GM12878 (cell line): ENCODE measurements around the gene FLT1. TPM values are rescaled to one million over a fixed set of nuclear protein-coding genes. Genes with fewer than 3 reads are reported as not detected.

Experiments
- ATAC-seq: fragments of 200-7000 bp; cut with Tn5 transposase; 3 replicates; pipeline ENCODE4 v1.9.1; 2020; ENCODE audit warnings: mild to moderate bottlenecking, moderate library complexity
- BruUV-seq: library from RNA; stranded (reverse); fragments of 400-500 nt; replicated peaks from 2 replicates; lab custom pipeline; 2021; lab: Mats Ljungman, UMichigan
- CTCF ChIA-PET: fragments of 300-600 bp; sonication (Branson Sonifier 250); formaldehyde crosslinking; extraction: SDS; loops from one replicate; lab custom pipeline; 2021; ENCODE audit warnings: inconsistent platforms; lab: Yijun Ruan, JAX
- POLR2A ChIA-PET: fragments of 350-600 bp; formaldehyde crosslinking; extraction: SDS; loops from one replicate; lab custom pipeline; 2021; ENCODE audit warnings: inconsistent platforms; lab: Charles Lee
- RAD21 ChIA-PET: fragments of 300-600 bp; sonication (Branson Sonifier 250); formaldehyde crosslinking; loops from one replicate; lab custom pipeline; 2023; ENCODE audit warnings: antibody characterized with exemption; ENCODE audit not compliant: unreplicated experiment; lab: Charles Lee
- SMC1A ChIA-PET: fragments of 300-600 bp; sonication (Branson Sonifier 250); formaldehyde crosslinking; loops from one replicate; lab custom pipeline; 2023; ENCODE audit not compliant: unreplicated experiment, uncharacterized antibody; lab: Charles Lee
- DNase-seq: peaks from one replicate; pipeline ENCODE4 v3.0.0-alpha.2; 2011; ENCODE audit warnings: low read depth, low spot score
- FAIRE-seq: peaks from 3 replicates; lab custom pipeline; 2011; peaks lifted over from hg19 to GRCh38; lab: Jason Lieb, UNC
- H2AFZ ChIP-seq: 2 replicates; pipeline ENCODE4 v1.6.0; 2011; ENCODE audit warnings: low read depth, low read length, control low read depth; ENCODE audit not compliant: control insufficient read depth
- H3K27ac ChIP-seq: 2 replicates; pipeline ENCODE4 v1.5.1; 2011; ENCODE audit warnings: control low read depth; ENCODE audit not compliant: control insufficient read depth, insufficient read depth
- H3K27me3 ChIP-seq, 2 experiments: replicated peaks in 1 of 2; 2 replicates each; pipeline versions ENCODE4 v1.6.0 to v1.6.1; 2011; ENCODE audit warnings: low read length in 1 of 2; ENCODE audit not compliant: control insufficient read depth in 2 of 2, insufficient read depth in 2 of 2
- H3K36me3 ChIP-seq, 2 experiments: 2 replicates each; pipeline ENCODE4 v1.5.1; 2011; ENCODE audit warnings: low read length in 1 of 2; ENCODE audit not compliant: control insufficient read depth in 2 of 2, insufficient read depth in 2 of 2
- H3K4me1 ChIP-seq: 2 replicates; pipeline ENCODE4 v1.6.1; 2011; ENCODE audit warnings: mild to moderate bottlenecking, low read length, moderate library complexity, mixed read lengths; ENCODE audit not compliant: control insufficient read depth, insufficient read depth
- H3K4me2 ChIP-seq: 2 replicates; pipeline ENCODE4 v1.6.0; 2011; ENCODE audit warnings: control low read depth; ENCODE audit not compliant: control insufficient read depth, insufficient read depth
- H3K4me3 ChIP-seq: fragments of 200-600 bp; sonication (generic); 2 replicates; pipeline ENCODE4 v1.5.1; 2016
- H3K79me2 ChIP-seq: 2 replicates; pipeline ENCODE4 v1.6.0; 2011; ENCODE audit warnings: low read length; ENCODE audit not compliant: control insufficient read depth, insufficient read depth
- H3K9ac ChIP-seq: 2 replicates; pipeline ENCODE4 v1.8.0; 2011; ENCODE audit warnings: low read length, control low read depth, mixed read lengths; ENCODE audit not compliant: control insufficient read depth, insufficient read depth
- H3K9me3 ChIP-seq: replicated peaks from 3 replicates; pipeline ENCODE4 v1.5.1; 2011; ENCODE audit warnings: mild to moderate bottlenecking, low read length; ENCODE audit not compliant: control insufficient read depth, insufficient read depth
- H4K20me1 ChIP-seq: 2 replicates; pipeline ENCODE4 v1.6.0; 2011; ENCODE audit not compliant: control insufficient read depth, insufficient read depth
- ATF3 ChIP-seq: IDR thresholded peaks from 2 replicates; pipeline ENCODE4 v1.6.1; 2011; ENCODE audit warnings: low read depth, mild to moderate bottlenecking, low read length, moderate library complexity, borderline replicate concordance; ENCODE audit errors: extremely low read depth
- EP300 ChIP-seq, 2 experiments: fragments of 150-350 bp in 1 of 2; IDR thresholded peaks; 2 replicates each; pipeline ENCODE4 v1.6.1; 2011 to 2012; ENCODE audit warnings: low read depth in 2 of 2, low read length in 2 of 2, borderline replicate concordance in 1 of 2, improper control_type of control experiment in 1 of 2, inconsistent platforms in 1 of 2; ENCODE audit not compliant: control insufficient read depth in 1 of 2
- GATAD2B ChIP-seq: fragments of 450-650 bp; conservative IDR thresholded peaks from 2 replicates; pipeline ENCODE4 v1.6.1; 2017; ENCODE audit warnings: low read depth, mild to moderate bottlenecking, moderate library complexity
- HDAC2 ChIP-seq: fragments of 200-600 bp; sonication (generic); IDR thresholded peaks from 2 replicates; pipeline ENCODE4 v1.6.1; 2017
- KDM1A ChIP-seq: fragments of 200-600 bp; sonication (generic); IDR thresholded peaks from 2 replicates; pipeline ENCODE4 v1.6.1; 2016; ENCODE audit warnings: borderline replicate concordance
- RAD21 ChIP-seq: IDR thresholded peaks from 2 replicates; pipeline ENCODE4 v1.6.1; 2011; ENCODE audit warnings: mild to moderate bottlenecking, low read depth, low read length, moderate library complexity; ENCODE audit not compliant: insufficient read depth
- SMC3 ChIP-seq: IDR thresholded peaks from 2 replicates; pipeline ENCODE4 v1.6.1; 2011; ENCODE audit warnings: low read length, improper control_type of control experiment, borderline replicate concordance
- SUZ12 ChIP-seq: fragments of 200-600 bp; sonication (generic); IDR thresholded peaks from one replicate; pipeline ENCODE4 v1.6.1; 2018; ENCODE audit warnings: antibody characterized with exemption, mild to moderate bottlenecking; ENCODE audit not compliant: unreplicated experiment
- TAF1 ChIP-seq: IDR thresholded peaks from 2 replicates; pipeline ENCODE4 v1.6.1; 2011; ENCODE audit warnings: mild to moderate bottlenecking, low read depth, low read length, borderline replicate concordance
- ZNF687 ChIP-seq: fragments of 450-650 bp; IDR thresholded peaks from 2 replicates; pipeline ENCODE4 v1.6.1; 2017; ENCODE audit warnings: mild to moderate bottlenecking, moderate library complexity
- WGBS: methylation state at CpG from one replicate; pipeline ENCODE4 v1.1.6; 2016; ENCODE audit warnings: low lambda C conversion rate; ENCODE audit not compliant: insufficient replicate concordance, insufficient coverage; ENCODE audit errors: missing lambda C conversion rate; 5-methylcytosine and 5-hydroxymethylcytosine counted together
- in situ Hi-C: fragments of 300-500 bp; cut with MboI; formaldehyde crosslinking; loops from 9 replicates; pipeline ENCODE4 v1.14.3; 2018; ENCODE audit warnings: mixed read lengths
- intact Hi-C: fragments of 100-400 bp; cut with micrococcal nuclease; formaldehyde crosslinking; loops from one replicate; pipeline ENCODE4 v1.14.2; 2022; ENCODE audit not compliant: unreplicated experiment
- polyA plus RNA-seq, 11 experiments: library from polyadenylated mRNA; depleted of rRNA in 4 of 11; unstranded in 6 of 11; stranded (reverse) in 5 of 11; fragments of >200 nt; fragmentation: Nextera tagmentation in 4 of 11; fragmentation: Illumina TruSeq in 1 of 11; extraction: Ambion mirVana in 4 of 11; extraction: Trizol in 1 of 11; gene quantifications; 1 replicate in 1 of 11; 2 replicates in 10 of 11; pipeline versions ENCODE4 v1.2.1 to v1.2.3, GENCODE V29; 2011 to 2016; ENCODE audit warnings: inconsistent platforms in 2 of 11, missing spikeins in 2 of 11, low read depth in 1 of 11
- total RNA-seq, 4 experiments: library from RNA; depleted of rRNA in 3 of 4; stranded (reverse); fragments of >200 nt in 3 of 4; fragmentation: Illumina TruSeq in 1 of 4; extraction: Trizol in 1 of 4; gene quantifications; 2 replicates each; pipeline versions ENCODE4 v1.2.1 to v1.2.3, GENCODE V29; 2013 to 2021
- TF ChIP-seq, protein P1 (sequence below): fragments of 450-650 bp; formaldehyde crosslinking; IDR thresholded peaks from 2 replicates; pipeline ENCODE4 v1.4.0; 2020; ENCODE audit warnings: mild to moderate bottlenecking, moderate library complexity

The FLT1 gene
- total and polyA plus RNA-seq, 10 of the 15 experiments (the other 5 are each of a cell fraction or from before 2014, with no cell fraction given) = 0.55 to 5.6 (median 0.84) TPM

GRCh38 chr13:28435917-28436316, 59.0 kb downstream of the FLT1 start:
- Histone ChIP-seq H3K9me3 (no peaks in the 10 kb centered on the region), H3K4me2 (no peak overlapping the region), H3K27ac (no peak overlapping the region), H4K20me1 (no peaks in the 10 kb centered on the region), H2AFZ (no peak overlapping the region), H3K4me3 (no peak overlapping the region), H3K79me2 (no peaks in the 10 kb centered on the region), H3K4me1 (peaks cover 3% of the 10 kb centered on the region; the same call in 1 of the 2 replicates), H3K9ac (no peak overlapping the region), H3K27me3 (no peaks in the 10 kb centered on the region), H3K36me3 (no peaks in the 10 kb centered on the region)
- no peak for TF ChIP-seq HDAC2
- TF ChIP-seq EP300 (IDR thresholded peaks at IDR 0.05; ENCODE audit: borderline replicate concordance in 1 of 2, control insufficient read depth in 1 of 2, low read depth in 2 of 2, low read length in 2 of 2) = no peak
- TF ChIP-seq TAF1 = no peak
- no peak for TF ChIP-seq RAD21
- no peak for TF ChIP-seq KDM1A
- TF ChIP-seq SUZ12 = no peak
- TF ChIP-seq, protein P1, sequence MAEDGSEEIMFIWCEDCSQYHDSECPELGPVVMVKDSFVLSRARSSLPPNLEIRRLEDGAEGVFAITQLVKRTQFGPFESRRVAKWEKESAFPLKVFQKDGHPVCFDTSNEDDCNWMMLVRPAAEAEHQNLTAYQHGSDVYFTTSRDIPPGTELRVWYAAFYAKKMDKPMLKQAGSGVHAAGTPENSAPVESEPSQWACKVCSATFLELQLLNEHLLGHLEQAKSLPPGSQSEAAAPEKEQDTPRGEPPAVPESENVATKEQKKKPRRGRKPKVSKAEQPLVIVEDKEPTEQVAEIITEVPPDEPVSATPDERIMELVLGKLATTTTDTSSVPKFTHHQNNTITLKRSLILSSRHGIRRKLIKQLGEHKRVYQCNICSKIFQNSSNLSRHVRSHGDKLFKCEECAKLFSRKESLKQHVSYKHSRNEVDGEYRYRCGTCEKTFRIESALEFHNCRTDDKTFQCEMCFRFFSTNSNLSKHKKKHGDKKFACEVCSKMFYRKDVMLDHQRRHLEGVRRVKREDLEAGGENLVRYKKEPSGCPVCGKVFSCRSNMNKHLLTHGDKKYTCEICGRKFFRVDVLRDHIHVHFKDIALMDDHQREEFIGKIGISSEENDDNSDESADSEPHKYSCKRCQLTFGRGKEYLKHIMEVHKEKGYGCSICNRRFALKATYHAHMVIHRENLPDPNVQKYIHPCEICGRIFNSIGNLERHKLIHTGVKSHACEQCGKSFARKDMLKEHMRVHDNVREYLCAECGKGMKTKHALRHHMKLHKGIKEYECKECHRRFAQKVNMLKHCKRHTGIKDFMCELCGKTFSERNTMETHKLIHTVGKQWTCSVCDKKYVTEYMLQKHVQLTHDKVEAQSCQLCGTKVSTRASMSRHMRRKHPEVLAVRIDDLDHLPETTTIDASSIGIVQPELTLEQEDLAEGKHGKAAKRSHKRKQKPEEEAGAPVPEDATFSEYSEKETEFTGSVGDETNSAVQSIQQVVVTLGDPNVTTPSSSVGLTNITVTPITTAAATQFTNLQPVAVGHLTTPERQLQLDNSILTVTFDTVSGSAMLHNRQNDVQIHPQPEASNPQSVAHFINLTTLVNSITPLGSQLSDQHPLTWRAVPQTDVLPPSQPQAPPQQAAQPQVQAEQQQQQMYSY = no peak
- TF ChIP-seq ATF3 = no peak
- TF ChIP-seq GATAD2B = no peak
- TF ChIP-seq SMC3 = no peak
- no peak for TF ChIP-seq ZNF687
- RAD21 ChIA-PET = no interaction called here
- SMC1A ChIA-PET = no interaction called here
- BruUV-seq = no TSS peak
- in situ Hi-C loops = no loop called here
- ATAC-seq = no peak
- WGBS = 85% methylated on average over 6 of the region's 6 CpGs
- CTCF ChIA-PET = no interaction called here
- DNase-seq = no peak
- intact Hi-C loops = no loop called here
- POLR2A ChIA-PET = interaction anchor here (0.6 kb wide), 1 partner anchor 155 kb away, joined by 4 read pairs; no protein-coding TSS in a partner anchor
- no peak for FAIRE-seq
